WERI-Rb-1 (cell line): Measurements from ENCODE around the gene PHTF2.
"Not testable (repeated sequence)": the region's sequence is repeated elsewhere in the genome, so short reads cannot be mapped to it uniquely, and the experiment has no call there.

ENCODE experiments used
- DNase-seq: peaks from one replicate; pipeline ENCODE4 v3.0.0-alpha.2; 2020
- H3K27ac ChIP-seq: fragments of 250-450 bp; sonication (Bioruptor Pico); 2 replicates; pipeline ENCODE4 v1.5.1; 2020; ENCODE audit warnings: mild to moderate bottlenecking, moderate library complexity
- H3K27me3 ChIP-seq: fragments of 250-450 bp; sonication (Bioruptor Pico); 2 replicates; pipeline ENCODE4 v1.5.1; 2021; ENCODE audit warnings: mild to moderate bottlenecking, low read depth, moderate library complexity; ENCODE audit not compliant: insufficient read depth, severe bottlenecking
- H3K36me3 ChIP-seq: fragments of 250-450 bp; sonication (Bioruptor Pico); 2 replicates; pipeline ENCODE4 v1.5.1; 2020; ENCODE audit warnings: mild to moderate bottlenecking, moderate library complexity
- H3K4me3 ChIP-seq: 2 replicates; pipeline ENCODE4 v1.5.1; 2011; ENCODE audit warnings: low read depth, mild to moderate bottlenecking, control low read depth, low read length
- H3K9me3 ChIP-seq: fragments of 250-450 bp; sonication (Bioruptor Pico); 2 replicates; pipeline ENCODE4 v1.5.1; 2021; ENCODE audit warnings: mild to moderate bottlenecking, moderate library complexity; ENCODE audit not compliant: severe bottlenecking
- TF ChIP-seq, protein P1 (sequence below): IDR thresholded peaks from 2 replicates; pipeline ENCODE4 v1.5.1; 2011; ENCODE audit warnings: low read depth, mild to moderate bottlenecking, control low read depth, inconsistent platforms, low read length

PHTF2 gene

DNA sequence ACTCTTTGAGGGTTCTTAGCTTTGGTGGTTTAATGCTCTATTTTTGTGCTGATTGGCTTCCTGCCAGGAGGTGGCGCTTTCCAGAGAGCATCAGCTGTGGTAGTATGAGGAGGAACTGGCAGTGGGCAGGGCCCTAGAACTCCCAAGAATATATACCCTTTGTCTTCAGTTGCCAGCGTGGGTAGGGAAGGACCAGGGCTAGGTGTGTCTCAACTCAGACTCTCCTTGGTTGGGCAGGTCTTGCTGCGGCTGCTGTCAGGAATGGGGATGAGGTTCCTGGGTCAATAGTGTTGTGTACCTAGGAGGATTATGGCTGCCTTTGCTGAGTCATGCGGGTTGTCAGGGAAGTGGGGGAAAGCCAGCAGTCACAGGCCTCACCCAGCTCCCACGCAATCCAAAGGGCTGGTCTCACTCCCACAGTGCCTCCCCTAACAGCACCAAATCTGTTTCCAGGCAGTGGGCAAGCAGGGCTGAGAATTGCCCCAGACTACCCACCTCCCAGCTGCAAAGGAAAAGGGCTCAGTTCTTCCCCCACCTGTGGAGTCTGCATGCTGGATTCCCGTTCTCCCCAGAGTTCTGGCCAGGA is 191.5 kb downstream of the PHTF2 start:
- peak; percentile 33 for DNase-seq
- TF ChIP-seq, protein P1, sequence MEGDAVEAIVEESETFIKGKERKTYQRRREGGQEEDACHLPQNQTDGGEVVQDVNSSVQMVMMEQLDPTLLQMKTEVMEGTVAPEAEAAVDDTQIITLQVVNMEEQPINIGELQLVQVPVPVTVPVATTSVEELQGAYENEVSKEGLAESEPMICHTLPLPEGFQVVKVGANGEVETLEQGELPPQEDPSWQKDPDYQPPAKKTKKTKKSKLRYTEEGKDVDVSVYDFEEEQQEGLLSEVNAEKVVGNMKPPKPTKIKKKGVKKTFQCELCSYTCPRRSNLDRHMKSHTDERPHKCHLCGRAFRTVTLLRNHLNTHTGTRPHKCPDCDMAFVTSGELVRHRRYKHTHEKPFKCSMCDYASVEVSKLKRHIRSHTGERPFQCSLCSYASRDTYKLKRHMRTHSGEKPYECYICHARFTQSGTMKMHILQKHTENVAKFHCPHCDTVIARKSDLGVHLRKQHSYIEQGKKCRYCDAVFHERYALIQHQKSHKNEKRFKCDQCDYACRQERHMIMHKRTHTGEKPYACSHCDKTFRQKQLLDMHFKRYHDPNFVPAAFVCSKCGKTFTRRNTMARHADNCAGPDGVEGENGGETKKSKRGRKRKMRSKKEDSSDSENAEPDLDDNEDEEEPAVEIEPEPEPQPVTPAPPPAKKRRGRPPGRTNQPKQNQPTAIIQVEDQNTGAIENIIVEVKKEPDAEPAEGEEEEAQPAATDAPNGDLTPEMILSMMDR: peak; percentile 29; the same call in 1 of the 2 replicates
- Histone ChIP-seq H3K27ac (no peak overlapping the region), H3K4me3 (no peak overlapping the region), H3K27me3 (no peaks in the 10 kb centered on the region), H3K9me3 (peaks cover 6% of the 10 kb centered on the region), H3K36me3 (no peaks in the 10 kb centered on the region)

DNA sequence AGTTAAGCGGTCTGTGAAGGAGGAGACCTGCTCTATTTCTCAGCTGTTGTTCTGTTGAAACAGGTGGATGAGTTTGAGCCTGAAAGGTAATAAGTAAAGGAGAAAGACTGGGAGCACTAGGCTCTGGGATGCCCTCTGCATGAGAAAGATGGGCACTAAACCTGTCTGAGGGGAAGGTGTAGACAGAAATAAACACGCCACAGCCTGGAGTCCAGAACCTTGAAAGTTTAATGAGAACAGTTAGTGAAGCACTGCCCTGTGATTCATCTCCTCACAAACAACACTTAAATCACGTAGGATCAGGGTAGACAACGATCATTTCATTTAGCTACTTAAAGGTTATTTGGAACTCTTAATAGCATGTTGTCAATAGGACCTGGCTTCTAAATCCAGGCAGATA is 193.1 kb downstream of the PHTF2 start:
- no peak for DNase-seq
- H3K9me3 ChIP-seq: peaks cover 6% of the 10 kb centered on the region

DNA sequence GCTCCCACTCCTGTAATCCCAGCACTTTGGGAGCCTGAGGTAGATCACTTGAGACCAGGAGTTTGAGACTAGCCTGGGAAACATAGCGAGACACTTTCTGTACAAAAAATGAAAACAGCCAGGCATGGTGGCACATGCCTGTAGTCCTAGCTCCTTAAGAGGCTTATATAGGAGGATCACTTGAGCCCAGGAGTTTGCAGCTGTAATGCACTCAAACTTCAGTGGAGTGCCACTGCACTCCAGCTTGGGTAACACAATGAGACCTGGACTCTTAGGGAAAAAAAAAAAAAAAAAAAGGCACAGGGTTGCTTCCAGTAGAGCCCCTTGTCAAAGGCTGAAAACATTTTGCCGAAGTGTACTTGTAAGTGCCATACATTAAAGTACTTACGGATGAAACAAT is 195.3 kb downstream of the PHTF2 start:
- DNase-seq: no peak

More for the DNA sequence above, 193.1 kb downstream of the PHTF2 start:
- no peak overlapping the region for H3K4me3 ChIP-seq
- TF ChIP-seq, protein P1: no peak
- no peaks in the 10 kb centered on the region for H3K27me3 ChIP-seq
- H3K36me3 ChIP-seq: no peaks in the 10 kb centered on the region
- H3K27ac ChIP-seq: no peak overlapping the region

DNA sequence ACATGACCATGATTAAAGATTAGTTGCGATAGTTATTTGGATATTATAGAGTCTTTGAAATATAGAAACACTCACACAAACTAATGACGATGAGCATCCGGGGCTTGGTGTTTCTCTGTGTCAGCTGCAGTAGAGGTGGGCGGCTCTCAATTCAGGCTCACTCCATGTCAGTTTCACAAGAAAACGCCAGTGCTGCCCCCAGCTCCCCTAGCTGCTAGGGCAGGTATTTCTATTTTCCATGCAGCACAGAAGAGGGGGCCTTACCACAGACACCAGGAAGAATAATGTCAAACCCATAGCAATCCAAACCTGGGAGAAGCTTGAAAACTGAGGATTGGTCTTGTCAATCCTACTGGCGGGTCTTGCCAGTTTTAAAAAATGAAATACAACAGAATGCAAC is 197.1 kb downstream of the PHTF2 start:
- no peak overlapping the region for H3K27ac ChIP-seq
- no peak for DNase-seq
- no peaks in the 10 kb centered on the region for H3K27me3 ChIP-seq
- H3K9me3 ChIP-seq: no peaks in the 10 kb centered on the region
- no peak overlapping the region for H3K4me3 ChIP-seq
- TF ChIP-seq, protein P1: no peak
- no peaks in the 10 kb centered on the region for H3K36me3 ChIP-seq

More for the DNA sequence above, 195.3 kb downstream of the PHTF2 start:
- Histone ChIP-seq H3K27me3 (no peaks in the 10 kb centered on the region), H3K36me3 (no peaks in the 10 kb centered on the region), H3K4me3 (no peak overlapping the region), H3K9me3 (peaks cover 3% of the 10 kb centered on the region), H3K27ac (no peak overlapping the region)
- TF ChIP-seq, protein P1: no peak

DNA sequence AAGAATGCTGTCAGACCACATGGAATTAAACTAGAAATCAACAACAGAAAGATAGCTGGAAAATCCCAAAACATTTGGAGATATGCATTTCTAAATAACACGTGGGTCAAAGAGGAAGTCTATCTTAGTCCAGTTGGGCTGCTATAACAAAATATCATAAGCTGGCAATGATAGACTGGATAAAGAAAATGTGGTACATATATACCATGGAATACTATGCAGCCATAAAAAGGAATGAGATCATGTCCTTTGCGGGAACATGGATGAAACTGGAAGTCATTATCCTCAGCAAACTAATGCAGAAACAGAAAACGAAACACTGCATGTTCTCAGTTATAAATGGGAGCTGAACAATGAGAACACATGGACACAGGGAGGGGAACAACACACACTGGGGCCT is 200.6 kb downstream of the PHTF2 start:
- H3K4me3 ChIP-seq, H3K27ac ChIP-seq, DNase-seq, H3K9me3 ChIP-seq, H3K27me3 ChIP-seq, H3K36me3 ChIP-seq: not testable (repeated sequence)

DNA sequence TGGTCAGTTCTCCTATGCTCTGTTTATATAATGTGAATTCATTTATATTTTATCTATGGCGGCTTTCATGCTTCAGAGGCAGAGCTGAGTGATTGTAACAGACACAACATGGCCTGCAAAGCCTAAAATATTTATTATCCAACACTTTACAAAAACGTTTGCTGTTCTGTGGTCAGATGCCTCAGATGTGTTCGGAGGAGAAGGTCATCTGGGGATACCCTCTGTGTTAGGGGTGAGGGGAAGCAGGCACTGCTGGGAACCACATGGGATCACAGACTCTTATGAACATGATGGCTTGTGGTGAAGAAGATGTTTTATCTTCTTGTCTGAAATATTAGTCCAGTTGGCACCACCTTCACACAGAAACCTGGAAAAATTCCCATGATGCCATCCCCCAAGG is 203.4 kb downstream of the PHTF2 start:
- Histone ChIP-seq H3K27me3 (no peaks in the 10 kb centered on the region), H3K36me3 (no peaks in the 10 kb centered on the region), H3K27ac (no peak overlapping the region), H3K9me3 (no peaks in the 10 kb centered on the region), H3K4me3 (no peak overlapping the region)
- DNase-seq: no peak
- TF ChIP-seq, protein P1: no peak
